Esophagus squamous epithelium (tissue), 4 donors: Measurements from ENCODE around the gene EXOSC9.

Source experiments
- CTCF ChIP-seq, 6 experiments: fragments of 450-650 bp in 4 of 6; fragments of 200-600 bp in 2 of 6; sonication (generic) in 2 of 6; IDR thresholded peaks; one replicate each; pipeline ENCODE4 v1.5.1; 2016 to 2019; ENCODE audit warnings: antibody characterized with exemption in 6 of 6, mild to moderate bottlenecking in 4 of 6, moderate library complexity in 4 of 6
- POLR2A ChIP-seq, 4 donors: fragments of 450-650 bp; IDR thresholded peaks; one replicate each; pipeline ENCODE4 v1.6.1; 2017; ENCODE audit warnings: antibody characterized with exemption in 4 of 4, mild to moderate bottlenecking in 4 of 4, moderate library complexity in 3 of 4

- TF ChIP-seq CTCF (IDR thresholded peaks at IDR 0.05), result no peak
- TF ChIP-seq POLR2A (IDR thresholded peaks at IDR 0.05), result no peak
Measured at GRCh38 chr4:121846662-121847061, 45.5 kb downstream of the EXOSC9 start.
